Prostate gland (tissue), 2 donors: Measurements from ENCODE around the gene CELSR2.

Source experiments
- POLR2AphosphoS5 ChIP-seq: sonication (generic); formaldehyde crosslinking; IDR thresholded peaks from one replicate; pipeline ENCODE4 v1.6.1; 2017; ENCODE audit warnings: antibody characterized with exemption
- TF ChIP-seq, protein P1 (sequence below), 4 experiments: fragments of 200-600 bp in 2 of 4; fragments of 450-650 bp in 2 of 4; sonication (generic) in 2 of 4; IDR thresholded peaks; 1 replicate in 3 of 4; 2 replicates in 1 of 4; pipeline ENCODE4 v1.5.1; 2016 to 2019; ENCODE audit warnings: antibody characterized with exemption in 4 of 4, mild to moderate bottlenecking in 2 of 4, moderate library complexity in 2 of 4

DNA sequence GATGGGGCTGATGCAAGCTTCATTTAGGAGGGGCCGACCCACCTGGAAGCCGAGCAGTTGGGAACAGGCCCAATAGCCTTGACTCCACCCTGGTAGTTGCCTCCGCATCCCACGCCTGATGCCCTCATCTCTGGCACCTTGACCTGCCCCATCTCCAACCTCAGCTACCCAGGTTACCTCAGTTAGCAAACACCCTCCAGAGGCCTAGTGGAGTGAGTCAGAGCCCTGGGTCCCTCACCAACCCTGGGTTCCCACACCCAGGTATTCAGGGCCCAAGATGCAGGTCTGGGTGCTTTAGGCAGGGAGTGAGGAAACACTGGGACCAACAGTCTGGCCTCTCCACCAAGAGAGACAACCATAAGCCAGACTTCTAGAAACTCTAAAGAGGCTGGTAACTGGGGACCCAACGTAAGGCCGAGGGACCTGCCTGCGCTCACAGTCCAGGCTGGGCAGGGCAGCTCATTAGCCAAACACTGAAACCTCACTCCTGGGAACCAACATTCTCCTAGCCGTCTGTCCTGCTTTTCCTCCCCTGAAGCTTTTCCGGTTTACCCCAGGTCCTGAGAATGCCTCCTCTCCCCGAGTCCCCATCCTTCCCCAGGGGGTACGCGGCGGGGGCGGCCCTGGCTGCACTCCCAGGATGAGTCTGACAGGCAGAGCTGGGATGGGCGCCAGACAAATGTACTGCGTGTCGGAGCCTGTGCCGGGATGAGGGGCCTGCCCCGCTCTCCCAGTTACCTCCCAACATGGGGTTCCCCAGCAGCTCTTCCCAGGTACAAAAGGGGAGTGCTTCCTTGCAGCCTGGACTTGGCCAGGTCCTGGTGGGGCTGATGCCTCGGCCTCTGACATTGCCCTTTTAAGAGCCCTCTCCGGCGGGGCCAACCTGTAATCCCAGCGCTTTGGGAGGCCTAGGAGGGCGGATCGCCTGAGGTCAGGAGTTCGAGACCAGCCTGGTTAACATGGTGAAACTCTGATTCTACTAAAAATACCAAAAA is 8.9 kb upstream of the CELSR2 start:
- peak; percentile 60 for TF ChIP-seq POLR2AphosphoS5
- TF ChIP-seq, protein P1, sequence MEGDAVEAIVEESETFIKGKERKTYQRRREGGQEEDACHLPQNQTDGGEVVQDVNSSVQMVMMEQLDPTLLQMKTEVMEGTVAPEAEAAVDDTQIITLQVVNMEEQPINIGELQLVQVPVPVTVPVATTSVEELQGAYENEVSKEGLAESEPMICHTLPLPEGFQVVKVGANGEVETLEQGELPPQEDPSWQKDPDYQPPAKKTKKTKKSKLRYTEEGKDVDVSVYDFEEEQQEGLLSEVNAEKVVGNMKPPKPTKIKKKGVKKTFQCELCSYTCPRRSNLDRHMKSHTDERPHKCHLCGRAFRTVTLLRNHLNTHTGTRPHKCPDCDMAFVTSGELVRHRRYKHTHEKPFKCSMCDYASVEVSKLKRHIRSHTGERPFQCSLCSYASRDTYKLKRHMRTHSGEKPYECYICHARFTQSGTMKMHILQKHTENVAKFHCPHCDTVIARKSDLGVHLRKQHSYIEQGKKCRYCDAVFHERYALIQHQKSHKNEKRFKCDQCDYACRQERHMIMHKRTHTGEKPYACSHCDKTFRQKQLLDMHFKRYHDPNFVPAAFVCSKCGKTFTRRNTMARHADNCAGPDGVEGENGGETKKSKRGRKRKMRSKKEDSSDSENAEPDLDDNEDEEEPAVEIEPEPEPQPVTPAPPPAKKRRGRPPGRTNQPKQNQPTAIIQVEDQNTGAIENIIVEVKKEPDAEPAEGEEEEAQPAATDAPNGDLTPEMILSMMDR (IDR thresholded peaks at IDR 0.05) = peak in 1 of 4 experiments; percentile 12
